Gastroesophageal sphincter (tissue), 3 donors: ENCODE measurements around the gene NETO2.

Experiments
- POLR2A ChIP-seq, 2 donors: fragments of 450-650 bp; IDR thresholded peaks; one replicate each; pipeline ENCODE4 v1.6.1; 2017; ENCODE audit warnings: antibody characterized with exemption in 2 of 2, mild to moderate bottlenecking in 2 of 2, moderate library complexity in 1 of 2
- TF ChIP-seq, protein P1 (sequence below), 4 experiments: fragments of 200-600 bp in 2 of 4; fragments of 450-650 bp in 2 of 4; sonication (generic) in 1 of 4; IDR thresholded peaks; one replicate each; pipeline ENCODE4 v1.5.1; 2017 to 2019; ENCODE audit warnings: antibody characterized with exemption in 4 of 4, mild to moderate bottlenecking in 2 of 4, moderate library complexity in 2 of 4

DNA sequence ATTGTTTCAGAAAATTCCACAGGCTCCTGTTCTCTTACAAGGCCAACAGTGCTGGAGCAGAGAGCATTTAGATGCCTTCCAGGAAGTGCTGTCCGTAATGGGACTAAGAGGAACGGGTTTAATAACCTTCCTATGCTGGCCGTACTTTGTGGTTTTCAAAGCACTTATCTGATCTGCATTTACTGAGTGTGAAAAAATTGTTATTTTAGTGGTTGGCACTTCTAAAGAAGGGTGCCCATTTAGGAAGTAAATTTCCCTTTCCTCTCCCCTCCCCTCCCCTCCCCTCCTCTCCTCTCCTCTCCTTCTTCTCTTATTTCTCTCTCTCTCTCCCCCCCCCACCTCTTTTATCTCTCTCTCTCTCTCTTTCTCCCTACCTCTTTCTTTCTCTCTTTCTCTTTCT, 98.3 kb downstream of the NETO2 start:
- TF ChIP-seq, protein P1, sequence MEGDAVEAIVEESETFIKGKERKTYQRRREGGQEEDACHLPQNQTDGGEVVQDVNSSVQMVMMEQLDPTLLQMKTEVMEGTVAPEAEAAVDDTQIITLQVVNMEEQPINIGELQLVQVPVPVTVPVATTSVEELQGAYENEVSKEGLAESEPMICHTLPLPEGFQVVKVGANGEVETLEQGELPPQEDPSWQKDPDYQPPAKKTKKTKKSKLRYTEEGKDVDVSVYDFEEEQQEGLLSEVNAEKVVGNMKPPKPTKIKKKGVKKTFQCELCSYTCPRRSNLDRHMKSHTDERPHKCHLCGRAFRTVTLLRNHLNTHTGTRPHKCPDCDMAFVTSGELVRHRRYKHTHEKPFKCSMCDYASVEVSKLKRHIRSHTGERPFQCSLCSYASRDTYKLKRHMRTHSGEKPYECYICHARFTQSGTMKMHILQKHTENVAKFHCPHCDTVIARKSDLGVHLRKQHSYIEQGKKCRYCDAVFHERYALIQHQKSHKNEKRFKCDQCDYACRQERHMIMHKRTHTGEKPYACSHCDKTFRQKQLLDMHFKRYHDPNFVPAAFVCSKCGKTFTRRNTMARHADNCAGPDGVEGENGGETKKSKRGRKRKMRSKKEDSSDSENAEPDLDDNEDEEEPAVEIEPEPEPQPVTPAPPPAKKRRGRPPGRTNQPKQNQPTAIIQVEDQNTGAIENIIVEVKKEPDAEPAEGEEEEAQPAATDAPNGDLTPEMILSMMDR (IDR thresholded peaks at IDR 0.05) = no peak
- no peak for TF ChIP-seq POLR2A (IDR thresholded peaks at IDR 0.05)
